ENCODE measurements around the gene SLC41A1. TPM values are rescaled to one million over a fixed set of nuclear protein-coding genes. Genes with fewer than 3 reads are reported as not detected.

Gene SLC41A1
- polyA plus RNA-seq, 1 of the 3 experiments (the other 2 are of a cell fraction): 18.3 TPM

- Histone ChIP-seq H3K4me2 (0 out of 2 replicates have a peak overlapping the region, but pooled peaks have one; percentile 95), H3K4me1 (ENCODE audit: control insufficient read depth in 1 of 2, insufficient read depth in 2 of 2, low read depth in 1 of 2, low read length in 1 of 2) (peaks cover 5 to 42% of the 10 kb centered on the region in 2 experiments; a peak in 2 of 4 replicates), H3K9ac (no peak overlapping the region), H3K79me2 (ENCODE audit: insufficient read depth) (peaks cover 19% of the 10 kb centered on the region; the same call in 1 of the 2 replicates), H3K9me2 (no peaks in the 10 kb centered on the region), H4K20me1 (ENCODE audit: insufficient read depth) (no peaks in the 10 kb centered on the region), H3K36me3 (replicated peaks in 1 of 2; ENCODE audit: control insufficient read depth in 1 of 2, insufficient read depth in 2 of 2, low read length in 1 of 2) (peaks cover 0 to 24% of the 10 kb centered on the region in 2 experiments), H3K27me3 (ENCODE audit: insufficient read depth) (no peaks in the 10 kb centered on the region), H3K4me3 (ENCODE audit: low read depth in 2 of 2, low read length in 1 of 2) (no peak overlapping the region), H3K9me3 (no peaks in the 10 kb centered on the region), H2AFZ (ENCODE audit: low read depth) (no peak overlapping the region), H3K27ac (ENCODE audit: low read depth in 2 of 2, low read length in 1 of 2) (no peak overlapping the region), H3F3A (replicated peaks; ENCODE audit: insufficient read depth) (no peaks in the 10 kb centered on the region)
- 93% methylated on average over 10 of the region's 12 CpGs for WGBS (ENCODE audit: low lambda C conversion rate)
- ChIA-PET POLR2A (no interaction called here), CTCF (interaction anchor here (0.8 to 4.8 kb wide), 10 partner anchors 9 to 174 kb away, joined by 3 to 39 read pairs (median 4); no protein-coding TSS in a partner anchor)
- no peak for DNase-seq
- TF ChIP-seq NRF1 (IDR thresholded peaks at IDR 0.05; ENCODE audit: low read depth, low read length) (no peak), EP300 (IDR thresholded peaks at IDR 0.05; ENCODE audit: borderline replicate concordance in 1 of 2, low read depth in 1 of 2, low read length in 1 of 2) (no peak), RCOR1 (IDR thresholded peaks at IDR 0.05; ENCODE audit: low read length) (no peak)
- TF ChIP-seq, protein P1, sequence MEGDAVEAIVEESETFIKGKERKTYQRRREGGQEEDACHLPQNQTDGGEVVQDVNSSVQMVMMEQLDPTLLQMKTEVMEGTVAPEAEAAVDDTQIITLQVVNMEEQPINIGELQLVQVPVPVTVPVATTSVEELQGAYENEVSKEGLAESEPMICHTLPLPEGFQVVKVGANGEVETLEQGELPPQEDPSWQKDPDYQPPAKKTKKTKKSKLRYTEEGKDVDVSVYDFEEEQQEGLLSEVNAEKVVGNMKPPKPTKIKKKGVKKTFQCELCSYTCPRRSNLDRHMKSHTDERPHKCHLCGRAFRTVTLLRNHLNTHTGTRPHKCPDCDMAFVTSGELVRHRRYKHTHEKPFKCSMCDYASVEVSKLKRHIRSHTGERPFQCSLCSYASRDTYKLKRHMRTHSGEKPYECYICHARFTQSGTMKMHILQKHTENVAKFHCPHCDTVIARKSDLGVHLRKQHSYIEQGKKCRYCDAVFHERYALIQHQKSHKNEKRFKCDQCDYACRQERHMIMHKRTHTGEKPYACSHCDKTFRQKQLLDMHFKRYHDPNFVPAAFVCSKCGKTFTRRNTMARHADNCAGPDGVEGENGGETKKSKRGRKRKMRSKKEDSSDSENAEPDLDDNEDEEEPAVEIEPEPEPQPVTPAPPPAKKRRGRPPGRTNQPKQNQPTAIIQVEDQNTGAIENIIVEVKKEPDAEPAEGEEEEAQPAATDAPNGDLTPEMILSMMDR (IDR thresholded peaks at IDR 0.05): peak; percentile 33
These were observed 2.4 kb downstream of the SLC41A1 start for GRCh38 chr1:205810448-205811157.

DNA sequence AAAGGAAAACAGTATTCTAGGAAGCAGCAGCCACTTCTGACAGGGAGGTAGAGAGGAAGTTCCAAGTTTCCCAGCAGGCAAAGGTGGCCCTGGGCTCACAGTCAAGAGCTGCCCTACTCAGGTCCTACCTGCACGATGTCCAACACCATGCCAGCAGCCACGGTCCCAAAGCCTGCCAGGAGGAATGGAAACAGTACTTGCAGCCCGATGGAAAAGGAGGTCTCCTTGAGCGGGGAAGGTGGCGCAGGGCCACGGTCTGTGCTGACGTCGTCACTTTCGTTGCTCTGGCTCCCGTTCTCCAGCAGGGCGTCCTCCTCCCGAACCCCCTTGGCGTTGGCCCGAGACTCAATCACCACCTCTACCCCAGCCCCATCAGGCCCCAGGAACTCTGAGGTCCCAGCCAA is 3.1 kb downstream of the SLC41A1 start:
- Histone ChIP-seq H3K27ac (ENCODE audit: low read depth in 2 of 2, low read length in 1 of 2) (no peak overlapping the region), H3K27me3 (ENCODE audit: insufficient read depth) (no peaks in the 10 kb centered on the region), H2AFZ (ENCODE audit: low read depth) (no peak overlapping the region), H3K4me3 (ENCODE audit: low read depth in 2 of 2, low read length in 1 of 2) (no peak overlapping the region), H3K36me3 (replicated peaks in 1 of 2; ENCODE audit: control insufficient read depth in 1 of 2, insufficient read depth in 2 of 2, low read length in 1 of 2) (peaks cover 0 to 24% of the 10 kb centered on the region in 2 experiments), H3K4me2 (no peak overlapping the region), H4K20me1 (ENCODE audit: insufficient read depth) (no peaks in the 10 kb centered on the region), H3K4me1 (ENCODE audit: control insufficient read depth in 1 of 2, insufficient read depth in 2 of 2, low read depth in 1 of 2, low read length in 1 of 2) (peaks cover 5 to 42% of the 10 kb centered on the region in 2 experiments; a peak in 2 of 4 replicates), H3K79me2 (ENCODE audit: insufficient read depth) (peaks cover 19% of the 10 kb centered on the region; the same call in 1 of the 2 replicates), H3K9ac (no peak overlapping the region), H3K9me3 (no peaks in the 10 kb centered on the region), H3F3A (replicated peaks; ENCODE audit: insufficient read depth) (no peaks in the 10 kb centered on the region), H3K9me2 (no peaks in the 10 kb centered on the region)
- 90% methylated on average over 5 of the region's 14 CpGs for WGBS (ENCODE audit: low lambda C conversion rate)
- no peak for DNase-seq
- CTCF ChIA-PET: interaction anchor here (0.9 to 4.8 kb wide), 8 partner anchors 10 to 173 kb away, joined by 3 to 39 read pairs (median 5); no protein-coding TSS in a partner anchor
- TF ChIP-seq MAX (IDR thresholded peaks at IDR 0.05; ENCODE audit: low read depth) (no peak), PBX3 (IDR thresholded peaks at IDR 0.05) (no peak), ELF1 (IDR thresholded peaks at IDR 0.05) (no peak), FOXM1 (IDR thresholded peaks at IDR 0.05; ENCODE audit: low read depth) (no peak), NRF1 (IDR thresholded peaks at IDR 0.05; ENCODE audit: low read depth, low read length) (no peak), POLR2AphosphoS5 (IDR thresholded peaks at IDR 0.05; ENCODE audit: low read depth, low read length) (no peak), CHD2 (IDR thresholded peaks at IDR 0.05; ENCODE audit: low read length, partially characterized antibody) (no peak), MEF2A (IDR thresholded peaks at IDR 0.05; ENCODE audit: borderline replicate concordance, low read depth) (no peak), SIN3A (IDR thresholded peaks at IDR 0.05; ENCODE audit: borderline replicate concordance, low read depth, low read length) (no peak)
- TF ChIP-seq, protein P2, sequence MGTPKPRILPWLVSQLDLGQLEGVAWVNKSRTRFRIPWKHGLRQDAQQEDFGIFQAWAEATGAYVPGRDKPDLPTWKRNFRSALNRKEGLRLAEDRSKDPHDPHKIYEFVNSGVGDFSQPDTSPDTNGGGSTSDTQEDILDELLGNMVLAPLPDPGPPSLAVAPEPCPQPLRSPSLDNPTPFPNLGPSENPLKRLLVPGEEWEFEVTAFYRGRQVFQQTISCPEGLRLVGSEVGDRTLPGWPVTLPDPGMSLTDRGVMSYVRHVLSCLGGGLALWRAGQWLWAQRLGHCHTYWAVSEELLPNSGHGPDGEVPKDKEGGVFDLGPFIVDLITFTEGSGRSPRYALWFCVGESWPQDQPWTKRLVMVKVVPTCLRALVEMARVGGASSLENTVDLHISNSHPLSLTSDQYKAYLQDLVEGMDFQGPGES (IDR thresholded peaks at IDR 0.05; ENCODE audit: low read depth, low read length): no peak
- TF ChIP-seq, protein P1 (IDR thresholded peaks at IDR 0.05): no peak
- POLR2A ChIA-PET: no interaction called here

Data from SK-N-SH (cell line).